ENCODE results near the gene PRR20E.

DNA sequence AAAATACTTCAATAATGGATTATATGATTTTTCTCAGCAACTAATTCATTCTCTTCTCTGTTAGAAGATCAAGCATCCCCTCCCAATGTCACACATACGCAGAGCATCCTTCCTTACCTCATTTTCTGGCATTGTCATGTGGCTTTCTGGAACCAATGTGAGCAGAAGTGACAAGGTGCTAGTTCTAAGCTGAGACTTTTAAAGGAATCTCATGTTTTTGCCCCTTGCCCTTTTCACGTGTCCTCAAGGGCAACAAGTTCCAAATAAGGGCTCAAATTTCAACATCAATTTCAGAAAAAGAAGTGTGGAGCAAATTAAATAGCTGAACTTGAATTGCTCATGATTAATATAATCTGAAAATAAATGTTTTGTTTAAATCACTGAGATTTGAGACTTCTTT lies 30.9 kb upstream of the PRR20E start:
- TF ChIP-seq, protein P1, sequence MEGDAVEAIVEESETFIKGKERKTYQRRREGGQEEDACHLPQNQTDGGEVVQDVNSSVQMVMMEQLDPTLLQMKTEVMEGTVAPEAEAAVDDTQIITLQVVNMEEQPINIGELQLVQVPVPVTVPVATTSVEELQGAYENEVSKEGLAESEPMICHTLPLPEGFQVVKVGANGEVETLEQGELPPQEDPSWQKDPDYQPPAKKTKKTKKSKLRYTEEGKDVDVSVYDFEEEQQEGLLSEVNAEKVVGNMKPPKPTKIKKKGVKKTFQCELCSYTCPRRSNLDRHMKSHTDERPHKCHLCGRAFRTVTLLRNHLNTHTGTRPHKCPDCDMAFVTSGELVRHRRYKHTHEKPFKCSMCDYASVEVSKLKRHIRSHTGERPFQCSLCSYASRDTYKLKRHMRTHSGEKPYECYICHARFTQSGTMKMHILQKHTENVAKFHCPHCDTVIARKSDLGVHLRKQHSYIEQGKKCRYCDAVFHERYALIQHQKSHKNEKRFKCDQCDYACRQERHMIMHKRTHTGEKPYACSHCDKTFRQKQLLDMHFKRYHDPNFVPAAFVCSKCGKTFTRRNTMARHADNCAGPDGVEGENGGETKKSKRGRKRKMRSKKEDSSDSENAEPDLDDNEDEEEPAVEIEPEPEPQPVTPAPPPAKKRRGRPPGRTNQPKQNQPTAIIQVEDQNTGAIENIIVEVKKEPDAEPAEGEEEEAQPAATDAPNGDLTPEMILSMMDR (conservative IDR thresholded peaks at IDR 0.05; ENCODE audit: low read depth in 2 of 2) = no peak
- TF ChIP-seq POLR2AphosphoS5 (IDR thresholded peaks at IDR 0.05; ENCODE audit: low read depth) (no peak), EZH2 (IDR thresholded peaks at IDR 0.05; ENCODE audit: low read depth, unreplicated experiment) (no peak)
- TF ChIP-seq, protein P2, sequence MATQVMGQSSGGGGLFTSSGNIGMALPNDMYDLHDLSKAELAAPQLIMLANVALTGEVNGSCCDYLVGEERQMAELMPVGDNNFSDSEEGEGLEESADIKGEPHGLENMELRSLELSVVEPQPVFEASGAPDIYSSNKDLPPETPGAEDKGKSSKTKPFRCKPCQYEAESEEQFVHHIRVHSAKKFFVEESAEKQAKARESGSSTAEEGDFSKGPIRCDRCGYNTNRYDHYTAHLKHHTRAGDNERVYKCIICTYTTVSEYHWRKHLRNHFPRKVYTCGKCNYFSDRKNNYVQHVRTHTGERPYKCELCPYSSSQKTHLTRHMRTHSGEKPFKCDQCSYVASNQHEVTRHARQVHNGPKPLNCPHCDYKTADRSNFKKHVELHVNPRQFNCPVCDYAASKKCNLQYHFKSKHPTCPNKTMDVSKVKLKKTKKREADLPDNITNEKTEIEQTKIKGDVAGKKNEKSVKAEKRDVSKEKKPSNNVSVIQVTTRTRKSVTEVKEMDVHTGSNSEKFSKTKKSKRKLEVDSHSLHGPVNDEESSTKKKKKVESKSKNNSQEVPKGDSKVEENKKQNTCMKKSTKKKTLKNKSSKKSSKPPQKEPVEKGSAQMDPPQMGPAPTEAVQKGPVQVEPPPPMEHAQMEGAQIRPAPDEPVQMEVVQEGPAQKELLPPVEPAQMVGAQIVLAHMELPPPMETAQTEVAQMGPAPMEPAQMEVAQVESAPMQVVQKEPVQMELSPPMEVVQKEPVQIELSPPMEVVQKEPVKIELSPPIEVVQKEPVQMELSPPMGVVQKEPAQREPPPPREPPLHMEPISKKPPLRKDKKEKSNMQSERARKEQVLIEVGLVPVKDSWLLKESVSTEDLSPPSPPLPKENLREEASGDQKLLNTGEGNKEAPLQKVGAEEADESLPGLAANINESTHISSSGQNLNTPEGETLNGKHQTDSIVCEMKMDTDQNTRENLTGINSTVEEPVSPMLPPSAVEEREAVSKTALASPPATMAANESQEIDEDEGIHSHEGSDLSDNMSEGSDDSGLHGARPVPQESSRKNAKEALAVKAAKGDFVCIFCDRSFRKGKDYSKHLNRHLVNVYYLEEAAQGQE (IDR thresholded peaks at IDR 0.05; ENCODE audit: unreplicated experiment) = no peak
